Thymus (tissue), 11 donors: ENCODE results near the gene CPA5. TPM values are rescaled to one million over a fixed set of nuclear protein-coding genes. Genes with fewer than 3 reads are reported as not detected.

Source experiments
- DNase-seq, 9 donors: peaks; one replicate each; pipeline ENCODE4 v3.0.0-alpha.2; 2013; ENCODE audit warnings: low spot score in 9 of 9, low read depth in 6 of 9, missing footprints in 1 of 9
- H3K27ac ChIP-seq, 2 donors: one replicate each; pipeline ENCODE4 v1.5.1; 2013; ENCODE audit warnings: control low read depth in 1 of 2, low read depth in 1 of 2, low read length in 1 of 2, mild to moderate bottlenecking in 1 of 2, moderate library complexity in 1 of 2
- H3K27me3 ChIP-seq, 2 donors: one replicate each; pipeline ENCODE4 v1.5.1; 2013; ENCODE audit warnings: low read length in 1 of 2; ENCODE audit not compliant: control insufficient read depth in 2 of 2, insufficient read depth in 1 of 2
- H3K36me3 ChIP-seq, 2 donors: one replicate each; pipeline ENCODE4 v1.5.1; 2013; ENCODE audit warnings: low read length in 1 of 2, mild to moderate bottlenecking in 1 of 2, moderate library complexity in 1 of 2; ENCODE audit not compliant: control insufficient read depth in 2 of 2, insufficient read depth in 2 of 2
- H3K4me1 ChIP-seq, 2 donors: one replicate each; pipeline ENCODE4 v1.5.1; 2013; ENCODE audit warnings: low read length in 2 of 2; ENCODE audit not compliant: control insufficient read depth in 2 of 2, insufficient read depth in 2 of 2
- H3K4me3 ChIP-seq, 2 donors: one replicate each; pipeline ENCODE4 v1.5.1; 2013; ENCODE audit warnings: low read length in 2 of 2, control low read depth in 1 of 2, mild to moderate bottlenecking in 1 of 2
- H3K9me3 ChIP-seq, 2 donors: one replicate each; pipeline ENCODE4 v1.5.1; 2013; ENCODE audit warnings: low read length in 1 of 2, mild to moderate bottlenecking in 1 of 2; ENCODE audit not compliant: control insufficient read depth in 2 of 2, insufficient read depth in 1 of 2
- WGBS: extraction: QIAGEN DNeasy Blood & Tissue Kit; methylation state at CpG from one replicate; pipeline ENCODE4 v1.1.7; 2013; 5-methylcytosine and 5-hydroxymethylcytosine counted together
- polyA plus RNA-seq: library from polyadenylated mRNA; stranded (reverse); fragments of 200-250 nt; gene quantifications from one replicate; pipeline ENCODE4 v1.2.3, GENCODE V29; 2013
- total RNA-seq: library from RNA; stranded (reverse); fragments of 120-200 nt; gene quantifications from one replicate; pipeline ENCODE4 v1.2.4, GENCODE V29; 2013
- donor health status: healthy.

Gene CPA5
- total and polyA plus RNA-seq, 2 donors, result 6.7 to 17.2 TPM

- no peaks in the 10 kb centered on the region for H3K27me3 ChIP-seq
- H3K27ac ChIP-seq, result no peak overlapping the region
- DNase-seq, result no peak
- H3K36me3 ChIP-seq, result peaks cover 0 to 38% of the 10 kb centered on the region in 2 donors
- H3K4me1 ChIP-seq, result no peaks in the 10 kb centered on the region
- no peaks in the 10 kb centered on the region for H3K9me3 ChIP-seq
- no peak overlapping the region for H3K4me3 ChIP-seq
- 99% methylated on average over 2 of the region's 2 CpGs for WGBS
Measured at GRCh38 chr7:130405003-130405402, 60.4 kb downstream of the CPA5 start.

- H3K27ac ChIP-seq, result no peak overlapping the region
- no peaks in the 10 kb centered on the region for H3K9me3 ChIP-seq
- H3K4me3 ChIP-seq, result no peak overlapping the region
- peaks cover 0 to 9% of the 10 kb centered on the region in 2 donors for H3K4me1 ChIP-seq
- DNase-seq, result no peak
- no peaks in the 10 kb centered on the region for H3K27me3 ChIP-seq
- peaks cover 0 to 7% of the 10 kb centered on the region in 2 donors for H3K36me3 ChIP-seq
- WGBS, result 75% methylated on average over 3 of the region's 3 CpGs
Measured at GRCh38 chr7:130409067-130409711, 64.6 kb downstream of the CPA5 start.

GRCh38 chr7:130409712-130410072, 65.1 kb downstream of the CPA5 start:
- 96% methylated on average over 4 of the region's 4 CpGs for WGBS
- peaks cover 3 to 14% of the 10 kb centered on the region in 2 donors for H3K4me1 ChIP-seq
- H3K27ac ChIP-seq, result no peak overlapping the region
- no peaks in the 10 kb centered on the region for H3K9me3 ChIP-seq
- H3K36me3 ChIP-seq, result peaks cover 0 to 7% of the 10 kb centered on the region in 2 donors
- no peak for DNase-seq
- no peaks in the 10 kb centered on the region for H3K27me3 ChIP-seq
- no peak overlapping the region for H3K4me3 ChIP-seq

GRCh38 chr7:130410868-130411541, 66.4 kb downstream of the CPA5 start:
- no peaks in the 10 kb centered on the region for H3K27me3 ChIP-seq
- 84% methylated on average over 4 of the region's 4 CpGs for WGBS
- peak overlapping the region in 1 of 2 donors; percentile 1 for H3K27ac ChIP-seq
- H3K36me3 ChIP-seq, result peaks cover 0 to 7% of the 10 kb centered on the region in 2 donors
- DNase-seq, result no peak
- no peak overlapping the region for H3K4me3 ChIP-seq
- peaks cover 9 to 23% of the 10 kb centered on the region in 2 donors for H3K4me1 ChIP-seq
- no peaks in the 10 kb centered on the region for H3K9me3 ChIP-seq

- no peak overlapping the region for H3K4me3 ChIP-seq
- H3K27me3 ChIP-seq, result no peaks in the 10 kb centered on the region
- 98% methylated on average over 4 of the region's 4 CpGs for WGBS
- peaks cover 25 to 42% of the 10 kb centered on the region in 2 donors for H3K4me1 ChIP-seq
- DNase-seq, result no peak
- H3K36me3 ChIP-seq, result peaks cover 0 to 7% of the 10 kb centered on the region in 2 donors
- H3K27ac ChIP-seq, result no peak overlapping the region
- H3K9me3 ChIP-seq, result no peaks in the 10 kb centered on the region
Measured at GRCh38 chr7:130413201-130413600, 68.6 kb downstream of the CPA5 start.

- H3K27me3 ChIP-seq, result no peaks in the 10 kb centered on the region
- peak in 1 of 9 donors; percentile 71 for DNase-seq
- no peak overlapping the region for H3K4me3 ChIP-seq
- H3K36me3 ChIP-seq, result peaks cover 0 to 5% of the 10 kb centered on the region in 2 donors
- no peaks in the 10 kb centered on the region for H3K9me3 ChIP-seq
- H3K4me1 ChIP-seq, result peaks cover 30 to 52% of the 10 kb centered on the region in 2 donors
- peak overlapping the region; percentile 65 to 83 for H3K27ac ChIP-seq
Measured at GRCh38 chr7:130415006-130415405, 70.4 kb downstream of the CPA5 start.

- Histone ChIP-seq H3K27me3 (no peaks in the 10 kb centered on the region), H3K9me3 (no peaks in the 10 kb centered on the region), H3K4me3 (peak overlapping the region in 1 of 2 donors; percentile 20), H3K27ac (peak overlapping the region; percentile 81 to 88), H3K4me1 (peaks cover 30 to 60% of the 10 kb centered on the region in 2 donors), H3K36me3 (peaks cover 0 to 7% of the 10 kb centered on the region in 2 donors)
- WGBS, result 7% methylated on average over 5 of the region's 5 CpGs
- DNase-seq, result peak in 6 of 9 donors; percentile 51 to 89 (median 71)
Measured at GRCh38 chr7:130417213-130417612, 72.6 kb downstream of the CPA5 start.

- Histone ChIP-seq H3K4me3 (no peak overlapping the region), H3K27me3 (no peaks in the 10 kb centered on the region), H3K9me3 (no peaks in the 10 kb centered on the region), H3K4me1 (peaks cover 30 to 58% of the 10 kb centered on the region in 2 donors), H3K27ac (peak overlapping the region; percentile 88 to 90), H3K36me3 (peaks cover 0 to 5% of the 10 kb centered on the region in 2 donors)
- WGBS, result 98% methylated on average over 7 of the region's 7 CpGs
- DNase-seq, result no peak
Measured at GRCh38 chr7:130418306-130418705, 73.7 kb downstream of the CPA5 start.
